WTC11 (cell line): ENCODE measurements around the gene NBL1.

Experiments
- ESRRA ChIP-seq: sonication (generic); formaldehyde crosslinking; IDR thresholded peaks from 2 replicates; pipeline ENCODE4 v1.8.1; 2022; ENCODE audit warnings: mild to moderate bottlenecking, missing genetic modification reagents, borderline replicate concordance
- GTF2I ChIP-seq: fragments of 250-450 bp; sonication (Bioruptor Pico); conservative IDR thresholded peaks from 2 replicates; pipeline ENCODE4 v1.4.0; 2021; ENCODE audit warnings: mild to moderate bottlenecking
- NR2C2 ChIP-seq: sonication (generic); formaldehyde crosslinking; IDR thresholded peaks from 2 replicates; pipeline ENCODE4 v1.8.0; 2022; ENCODE audit warnings: mild to moderate bottlenecking, missing genetic modification reagents
- USF1 ChIP-seq: sonication (generic); formaldehyde crosslinking; IDR thresholded peaks from 2 replicates; pipeline ENCODE4 v1.8.0; 2022; ENCODE audit warnings: mild to moderate bottlenecking, missing genetic modification reagents
- TF ChIP-seq, protein P1 (sequence below): sonication (generic); formaldehyde crosslinking; IDR thresholded peaks from 2 replicates; pipeline ENCODE4 v1.8.1; 2023; ENCODE audit warnings: mild to moderate bottlenecking, missing genetic modification reagents, moderate library complexity
- TF ChIP-seq, protein P2 (sequence below): fragments of 200-600 bp; IDR thresholded peaks from 2 replicates; pipeline ENCODE4 v1.8.0; 2022; ENCODE audit warnings: antibody characterized with exemption

DNA sequence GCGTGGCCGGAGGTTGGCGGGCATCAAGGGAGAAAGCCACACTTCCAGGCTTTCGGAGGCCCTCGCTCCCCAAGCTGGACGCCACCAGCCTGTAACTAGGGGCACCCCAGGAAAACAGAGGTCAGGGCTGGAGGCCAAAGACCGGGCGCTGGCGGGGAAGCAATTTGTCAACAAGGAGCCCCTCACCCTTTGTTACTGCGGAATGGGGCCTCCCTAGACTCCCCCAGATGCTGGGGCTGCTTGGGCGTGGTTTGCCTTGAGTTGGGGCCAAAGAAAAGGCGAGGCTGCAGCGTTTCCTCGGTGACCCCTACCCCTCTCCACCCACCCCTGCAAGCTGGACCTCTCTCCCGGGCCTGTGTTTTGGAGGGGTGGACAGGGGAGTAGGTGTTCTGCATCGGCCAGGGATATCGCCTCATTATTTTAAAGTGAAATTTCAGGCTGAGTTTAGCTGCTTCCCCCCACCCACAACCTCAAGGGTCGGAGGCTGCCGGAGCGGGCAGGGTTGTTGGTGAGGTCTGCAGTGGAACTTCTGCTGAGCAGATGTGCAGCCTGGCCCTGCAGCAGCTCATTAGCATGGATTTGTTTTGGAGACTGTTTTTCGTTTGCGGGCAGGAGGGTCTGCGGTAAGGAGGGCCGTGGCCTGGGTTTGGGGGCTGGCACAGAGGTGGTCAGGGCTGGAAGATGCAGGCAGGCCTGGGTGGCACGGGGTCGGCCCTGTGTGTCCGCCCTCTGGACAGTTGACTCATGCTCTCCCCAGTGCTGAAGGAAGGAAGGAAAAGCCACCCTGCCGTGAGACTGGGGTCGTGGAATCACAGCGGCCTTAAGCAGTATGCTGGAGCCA, 1.5 kb downstream of the NBL1 start:
- TF ChIP-seq, protein P1, sequence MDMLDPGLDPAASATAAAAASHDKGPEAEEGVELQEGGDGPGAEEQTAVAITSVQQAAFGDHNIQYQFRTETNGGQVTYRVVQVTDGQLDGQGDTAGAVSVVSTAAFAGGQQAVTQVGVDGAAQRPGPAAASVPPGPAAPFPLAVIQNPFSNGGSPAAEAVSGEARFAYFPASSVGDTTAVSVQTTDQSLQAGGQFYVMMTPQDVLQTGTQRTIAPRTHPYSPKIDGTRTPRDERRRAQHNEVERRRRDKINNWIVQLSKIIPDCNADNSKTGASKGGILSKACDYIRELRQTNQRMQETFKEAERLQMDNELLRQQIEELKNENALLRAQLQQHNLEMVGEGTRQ (CRISPR knock-in tag) = no peak
- TF ChIP-seq NR2C2 (CRISPR knock-in tag) = no peak
- no peak for TF ChIP-seq ESRRA
- TF ChIP-seq, protein P2, sequence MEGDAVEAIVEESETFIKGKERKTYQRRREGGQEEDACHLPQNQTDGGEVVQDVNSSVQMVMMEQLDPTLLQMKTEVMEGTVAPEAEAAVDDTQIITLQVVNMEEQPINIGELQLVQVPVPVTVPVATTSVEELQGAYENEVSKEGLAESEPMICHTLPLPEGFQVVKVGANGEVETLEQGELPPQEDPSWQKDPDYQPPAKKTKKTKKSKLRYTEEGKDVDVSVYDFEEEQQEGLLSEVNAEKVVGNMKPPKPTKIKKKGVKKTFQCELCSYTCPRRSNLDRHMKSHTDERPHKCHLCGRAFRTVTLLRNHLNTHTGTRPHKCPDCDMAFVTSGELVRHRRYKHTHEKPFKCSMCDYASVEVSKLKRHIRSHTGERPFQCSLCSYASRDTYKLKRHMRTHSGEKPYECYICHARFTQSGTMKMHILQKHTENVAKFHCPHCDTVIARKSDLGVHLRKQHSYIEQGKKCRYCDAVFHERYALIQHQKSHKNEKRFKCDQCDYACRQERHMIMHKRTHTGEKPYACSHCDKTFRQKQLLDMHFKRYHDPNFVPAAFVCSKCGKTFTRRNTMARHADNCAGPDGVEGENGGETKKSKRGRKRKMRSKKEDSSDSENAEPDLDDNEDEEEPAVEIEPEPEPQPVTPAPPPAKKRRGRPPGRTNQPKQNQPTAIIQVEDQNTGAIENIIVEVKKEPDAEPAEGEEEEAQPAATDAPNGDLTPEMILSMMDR = no peak
- no peak for TF ChIP-seq GTF2I
- no peak for TF ChIP-seq USF1
